ENCODE measurements around the gene CYB5B.

The CYB5B gene

GRCh38 chr16:69490707-69491324, 66.4 kb downstream of the CYB5B start:
- no peak for DNase-seq

GRCh38 chr16:69494991-69495392, 70.6 kb downstream of the CYB5B start:
- no peak for DNase-seq

GRCh38 chr16:69495821-69496220, 71.4 kb downstream of the CYB5B start:
- no peak for DNase-seq

- DNase-seq, result no peak
Observed at GRCh38 chr16:69496376-69496775, 72.0 kb downstream of the CYB5B start.

- no peak for DNase-seq
Observed at GRCh38 chr16:69496896-69497295, 72.5 kb downstream of the CYB5B start.

- no peak for DNase-seq
Observed at GRCh38 chr16:69497876-69498596, 73.6 kb downstream of the CYB5B start.

- no peak for DNase-seq
Observed at GRCh38 chr16:69498926-69499325, 74.5 kb downstream of the CYB5B start.

GRCh38 chr16:69499541-69500230, 75.3 kb downstream of the CYB5B start:
- no peak for DNase-seq

GRCh38 chr16:69500496-69500895, 76.1 kb downstream of the CYB5B start:
- DNase-seq, result no peak

- DNase-seq, result no peak
Observed at GRCh38 chr16:69501956-69502745, 77.7 kb downstream of the CYB5B start.

GRCh38 chr16:69503244-69503643, 78.8 kb downstream of the CYB5B start:
- no peak for DNase-seq

GRCh38 chr16:69508033-69508755, 83.8 kb downstream of the CYB5B start:
- DNase-seq, result no peak

- no peak for DNase-seq
Observed at GRCh38 chr16:69509125-69509524, 84.7 kb downstream of the CYB5B start.

GRCh38 chr16:69511651-69512050, 87.2 kb downstream of the CYB5B start:
- DNase-seq, result no peak

- DNase-seq, result no peak
Observed at GRCh38 chr16:69513180-69513966, 89.0 kb downstream of the CYB5B start.

GRCh38 chr16:69514356-69514755, 89.9 kb downstream of the CYB5B start:
- no peak for DNase-seq

All from effector CD8-positive, alpha-beta T cell (primary cell).